D721Med (cell line): ENCODE results near the gene CSF2.

Experiments
- DNase-seq: peaks from one replicate; pipeline ENCODE4 v3.0.0; 2011; ENCODE audit warnings: low spot score; ENCODE audit not compliant: insufficient read length
- FAIRE-seq: peaks from 2 replicates; lab custom pipeline; 2011; peaks lifted over from hg19 to GRCh38; lab: Jason Lieb, UNC
- TF ChIP-seq, protein P1 (sequence below): IDR thresholded peaks from 2 replicates; pipeline ENCODE4 v1.5.1; 2012; ENCODE audit warnings: mild to moderate bottlenecking, control low read depth; ENCODE audit not compliant: insufficient read depth; ENCODE audit errors: missing control alignments

CSF2 gene

DNA sequence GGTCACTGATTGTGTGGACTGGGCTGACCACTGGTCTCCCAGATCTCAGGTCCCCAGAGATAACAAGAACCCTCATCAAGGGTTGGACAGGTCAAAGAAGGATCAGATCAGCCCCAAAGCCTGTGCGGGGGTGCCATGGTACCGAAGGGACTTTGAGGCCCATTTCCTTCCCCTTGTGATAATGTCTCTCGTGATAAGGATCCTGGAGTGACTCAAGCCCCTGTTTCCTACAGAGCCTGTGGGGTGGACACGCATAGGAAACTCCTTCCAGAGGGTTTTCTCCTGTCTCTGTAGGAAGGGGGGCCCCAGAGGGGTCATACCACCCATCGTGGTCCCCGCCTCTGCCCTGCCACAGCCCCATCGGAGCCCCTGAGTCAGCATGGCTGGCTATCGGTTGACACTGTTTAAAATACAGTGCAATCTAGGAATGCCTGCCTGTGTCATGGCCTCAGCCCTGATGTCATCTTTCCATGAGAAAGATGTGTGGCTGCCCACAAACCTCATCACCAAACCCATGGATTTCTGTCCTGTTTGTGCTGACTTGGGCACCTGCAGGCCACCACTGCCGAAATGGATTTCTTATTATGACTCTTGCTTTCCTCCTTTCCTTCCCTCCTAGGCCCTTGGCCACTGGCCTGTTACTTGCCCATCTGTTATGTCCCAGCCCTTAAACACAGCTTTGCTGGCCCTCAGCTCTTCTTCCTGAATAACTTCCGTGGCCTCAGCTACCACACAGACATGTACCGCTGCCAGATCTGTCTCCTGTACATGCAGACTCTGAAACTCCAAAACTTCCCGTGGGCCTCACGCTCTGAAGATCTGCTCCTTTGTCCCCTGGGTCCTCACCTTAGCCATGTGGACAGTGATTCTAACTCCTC is 2.9 kb upstream of the CSF2 start:
- FAIRE-seq (no peak), DNase-seq (no peak)
- TF ChIP-seq, protein P1, sequence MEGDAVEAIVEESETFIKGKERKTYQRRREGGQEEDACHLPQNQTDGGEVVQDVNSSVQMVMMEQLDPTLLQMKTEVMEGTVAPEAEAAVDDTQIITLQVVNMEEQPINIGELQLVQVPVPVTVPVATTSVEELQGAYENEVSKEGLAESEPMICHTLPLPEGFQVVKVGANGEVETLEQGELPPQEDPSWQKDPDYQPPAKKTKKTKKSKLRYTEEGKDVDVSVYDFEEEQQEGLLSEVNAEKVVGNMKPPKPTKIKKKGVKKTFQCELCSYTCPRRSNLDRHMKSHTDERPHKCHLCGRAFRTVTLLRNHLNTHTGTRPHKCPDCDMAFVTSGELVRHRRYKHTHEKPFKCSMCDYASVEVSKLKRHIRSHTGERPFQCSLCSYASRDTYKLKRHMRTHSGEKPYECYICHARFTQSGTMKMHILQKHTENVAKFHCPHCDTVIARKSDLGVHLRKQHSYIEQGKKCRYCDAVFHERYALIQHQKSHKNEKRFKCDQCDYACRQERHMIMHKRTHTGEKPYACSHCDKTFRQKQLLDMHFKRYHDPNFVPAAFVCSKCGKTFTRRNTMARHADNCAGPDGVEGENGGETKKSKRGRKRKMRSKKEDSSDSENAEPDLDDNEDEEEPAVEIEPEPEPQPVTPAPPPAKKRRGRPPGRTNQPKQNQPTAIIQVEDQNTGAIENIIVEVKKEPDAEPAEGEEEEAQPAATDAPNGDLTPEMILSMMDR, result no peak

GRCh38 chr5:132071338-132071707 is 2.3 kb upstream of the CSF2 start:
- FAIRE-seq (no peak), DNase-seq (no peak)
- TF ChIP-seq, protein P1, result no peak

DNA sequence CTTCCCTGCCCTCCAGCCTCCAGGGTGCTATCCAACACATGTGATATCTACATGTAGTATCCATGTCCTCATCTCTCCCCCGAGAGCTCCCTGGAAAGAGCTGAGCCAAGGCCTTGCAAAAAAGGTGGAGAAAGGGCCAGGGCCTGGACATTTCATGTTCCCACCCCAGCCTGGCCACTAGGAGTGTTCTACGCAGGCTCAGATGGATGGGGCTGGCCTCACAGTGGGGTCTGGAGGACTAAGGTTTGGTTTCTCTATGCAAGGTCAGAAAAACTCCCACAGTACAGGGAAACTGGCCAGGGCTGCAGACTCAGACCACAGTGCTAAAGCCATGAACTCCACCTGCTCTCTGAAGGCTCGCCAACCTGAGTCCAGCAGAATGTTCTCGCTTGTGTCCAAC is 1.5 kb upstream of the CSF2 start:
- no peak for DNase-seq
- TF ChIP-seq, protein P1, result no peak
- no peak for FAIRE-seq

DNA sequence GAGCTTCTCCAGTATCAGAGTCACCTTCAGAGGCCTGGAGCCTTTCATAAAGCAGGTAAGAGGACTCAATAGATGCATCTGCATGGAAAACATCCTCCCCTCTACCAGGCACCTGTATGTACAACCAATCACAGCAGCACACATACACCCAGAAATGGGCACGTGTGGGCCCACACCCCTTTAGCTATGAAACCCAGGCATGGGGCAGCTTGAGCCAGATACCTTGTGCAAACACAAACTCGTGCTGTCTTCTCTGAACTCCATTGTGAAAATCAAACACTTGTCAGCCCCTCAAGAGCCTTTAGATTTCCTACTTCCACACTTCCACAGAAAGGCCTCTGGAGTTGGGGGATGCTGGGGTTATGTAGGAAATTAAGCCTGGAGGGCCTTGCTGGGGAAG is 1.1 kb upstream of the CSF2 start:
- FAIRE-seq (no peak), DNase-seq (no peak)
- TF ChIP-seq, protein P1, result no peak

- TF ChIP-seq, protein P1, result no peak
- FAIRE-seq, result no peak
- no peak for DNase-seq
These were observed 642 bp downstream of the CSF2 start for GRCh38 chr5:132074091-132074771.

DNA sequence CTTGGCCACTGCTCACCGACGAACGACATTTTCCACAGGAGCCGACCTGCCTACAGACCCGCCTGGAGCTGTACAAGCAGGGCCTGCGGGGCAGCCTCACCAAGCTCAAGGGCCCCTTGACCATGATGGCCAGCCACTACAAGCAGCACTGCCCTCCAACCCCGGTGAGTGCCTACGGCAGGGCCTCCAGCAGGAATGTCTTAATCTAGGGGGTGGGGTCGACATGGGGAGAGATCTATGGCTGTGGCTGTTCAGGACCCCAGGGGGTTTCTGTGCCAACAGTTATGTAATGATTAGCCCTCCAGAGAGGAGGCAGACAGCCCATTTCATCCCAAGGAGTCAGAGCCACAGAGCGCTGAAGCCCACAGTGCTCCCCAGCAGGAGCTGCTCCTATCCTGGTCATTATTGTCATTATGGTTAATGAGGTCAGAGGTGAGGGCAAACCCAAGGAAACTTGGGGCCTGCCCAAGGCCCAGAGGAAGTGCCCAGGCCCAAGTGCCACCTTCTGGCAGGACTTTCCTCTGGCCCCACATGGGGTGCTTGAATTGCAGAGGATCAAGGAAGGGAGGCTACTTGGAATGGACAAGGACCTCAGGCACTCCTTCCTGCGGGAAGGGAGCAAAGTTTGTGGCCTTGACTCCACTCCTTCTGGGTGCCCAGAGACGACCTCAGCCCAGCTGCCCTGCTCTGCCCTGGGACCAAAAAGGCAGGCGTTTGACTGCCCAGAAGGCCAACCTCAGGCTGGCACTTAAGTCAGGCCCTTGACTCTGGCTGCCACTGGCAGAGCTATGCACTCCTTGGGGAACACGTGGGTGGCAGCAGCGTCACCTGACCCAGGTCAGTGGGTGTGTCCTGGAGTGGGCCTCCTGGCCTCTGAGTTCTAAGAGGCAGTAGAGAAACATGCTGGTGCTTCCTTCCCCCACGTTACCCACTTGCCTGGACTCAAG is 1.5 kb downstream of the CSF2 start:
- DNase-seq, result no peak
- TF ChIP-seq, protein P1, result no peak
- FAIRE-seq, result no peak
